ENCODE data around the gene ANK3. TPM values are rescaled to one million over a fixed set of nuclear protein-coding genes. Genes with fewer than 3 reads are reported as not detected.

Gene ANK3
- total and polyA plus RNA-seq, 7 donors: 11.6 to 170 (median 94.2) TPM

DNA sequence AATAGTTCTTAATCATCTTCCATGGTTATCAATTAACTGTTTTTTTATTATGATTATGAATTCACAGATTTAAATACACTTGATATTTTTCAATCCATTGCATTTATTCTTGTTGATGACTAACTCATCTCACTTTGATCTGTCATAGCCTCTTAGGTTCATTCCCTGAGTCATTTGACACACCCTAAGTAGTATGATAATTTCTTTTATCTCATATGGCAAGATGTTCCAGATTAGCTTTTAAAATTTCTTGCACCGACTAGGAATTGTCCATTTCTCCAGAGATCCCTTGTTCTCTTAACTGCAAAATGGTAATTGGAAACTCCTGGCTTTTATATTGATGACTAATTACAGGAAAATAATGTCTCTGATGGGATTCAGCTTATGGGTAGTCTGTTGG, 395.7 kb downstream of the ANK3 start:
- Histone ChIP-seq H3K36me3 (ENCODE audit: insufficient read depth in 1 of 2, low read depth in 1 of 2) (no peaks in the 10 kb centered on the region), H3K9me3 (no peaks in the 10 kb centered on the region), H3K27me3 (ENCODE audit: insufficient read depth in 3 of 3, low read length in 2 of 3) (no peaks in the 10 kb centered on the region), H3K4me1 (no peaks in the 10 kb centered on the region), H3K27ac (no peak overlapping the region), H3K4me3 (no peak overlapping the region)
- intact Hi-C loops (cut with DNase I): no loop called here
- DNase-seq: no peak
- WGBS, 3 donors: 44 to 66% (median 63%) methylated on average over 1 of the region's 1 CpG
- ATAC-seq: no peak
- TF ChIP-seq, protein P1, sequence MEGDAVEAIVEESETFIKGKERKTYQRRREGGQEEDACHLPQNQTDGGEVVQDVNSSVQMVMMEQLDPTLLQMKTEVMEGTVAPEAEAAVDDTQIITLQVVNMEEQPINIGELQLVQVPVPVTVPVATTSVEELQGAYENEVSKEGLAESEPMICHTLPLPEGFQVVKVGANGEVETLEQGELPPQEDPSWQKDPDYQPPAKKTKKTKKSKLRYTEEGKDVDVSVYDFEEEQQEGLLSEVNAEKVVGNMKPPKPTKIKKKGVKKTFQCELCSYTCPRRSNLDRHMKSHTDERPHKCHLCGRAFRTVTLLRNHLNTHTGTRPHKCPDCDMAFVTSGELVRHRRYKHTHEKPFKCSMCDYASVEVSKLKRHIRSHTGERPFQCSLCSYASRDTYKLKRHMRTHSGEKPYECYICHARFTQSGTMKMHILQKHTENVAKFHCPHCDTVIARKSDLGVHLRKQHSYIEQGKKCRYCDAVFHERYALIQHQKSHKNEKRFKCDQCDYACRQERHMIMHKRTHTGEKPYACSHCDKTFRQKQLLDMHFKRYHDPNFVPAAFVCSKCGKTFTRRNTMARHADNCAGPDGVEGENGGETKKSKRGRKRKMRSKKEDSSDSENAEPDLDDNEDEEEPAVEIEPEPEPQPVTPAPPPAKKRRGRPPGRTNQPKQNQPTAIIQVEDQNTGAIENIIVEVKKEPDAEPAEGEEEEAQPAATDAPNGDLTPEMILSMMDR (IDR thresholded peaks at IDR 0.05): no peak

DNA sequence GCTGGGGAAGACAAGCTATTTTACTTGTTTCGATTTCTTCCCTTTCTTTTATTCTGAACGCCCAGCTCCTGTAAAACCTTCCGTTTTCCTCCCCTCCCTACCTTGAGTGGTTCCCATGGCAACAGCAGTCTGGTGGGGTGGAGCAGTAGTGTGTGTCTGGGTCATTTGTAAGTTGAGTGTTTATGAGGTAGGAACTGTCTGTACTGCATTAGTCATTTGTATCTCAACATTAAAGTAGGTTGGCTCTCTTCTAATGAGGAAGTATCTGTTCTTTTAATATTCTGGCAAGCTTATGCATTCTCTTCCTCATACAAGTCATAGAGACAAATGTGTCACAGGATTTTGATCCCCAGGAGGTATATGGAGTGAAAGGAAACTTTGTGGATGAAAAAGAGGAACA, 398.0 kb downstream of the ANK3 start:
- intact Hi-C loops (cut with DNase I): no loop called here
- 25 to 37% (median 26%) methylated on average over 3 of the region's 3 CpGs for WGBS, 3 donors
- H3K27ac ChIP-seq: no peak overlapping the region
- no peaks in the 10 kb centered on the region for H3K27me3 ChIP-seq (ENCODE audit: insufficient read depth in 3 of 3, low read length in 2 of 3)
- DNase-seq: no peak
- no peaks in the 10 kb centered on the region for H3K9me3 ChIP-seq
- H3K4me1 ChIP-seq: no peaks in the 10 kb centered on the region
- TF ChIP-seq, protein P1 (IDR thresholded peaks at IDR 0.05): no peak
- ATAC-seq: peak in 3 of 4 donors; percentile 36 to 46 (median 46)
- H3K4me3 ChIP-seq: no peak overlapping the region
- no peaks in the 10 kb centered on the region for H3K36me3 ChIP-seq (ENCODE audit: insufficient read depth in 1 of 2, low read depth in 1 of 2)

DNA sequence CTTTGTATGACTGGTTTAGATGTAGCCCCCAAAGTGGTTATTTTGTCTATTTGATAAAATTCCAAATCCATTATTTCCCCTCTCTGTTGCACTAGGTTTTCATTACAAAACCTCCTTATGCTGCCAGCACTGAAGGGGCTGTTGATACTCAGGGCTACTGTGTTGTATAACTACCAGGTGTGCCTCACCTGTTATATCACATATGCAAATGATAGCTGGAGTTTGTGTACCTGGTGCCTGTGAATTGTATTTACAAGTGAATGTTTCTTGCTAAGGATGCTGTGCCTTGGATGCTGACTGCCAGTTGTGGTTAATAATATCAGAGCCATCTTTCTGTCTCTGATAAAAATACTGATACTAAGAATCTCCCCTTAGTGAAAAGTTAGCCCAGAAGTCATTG, 398.6 kb downstream of the ANK3 start:
- Histone ChIP-seq H3K9me3 (no peaks in the 10 kb centered on the region), H3K4me3 (no peak overlapping the region), H3K27ac (no peak overlapping the region), H3K36me3 (ENCODE audit: insufficient read depth in 1 of 2, low read depth in 1 of 2) (no peaks in the 10 kb centered on the region), H3K27me3 (ENCODE audit: insufficient read depth in 3 of 3, low read length in 2 of 3) (no peaks in the 10 kb centered on the region), H3K4me1 (no peaks in the 10 kb centered on the region)
- TF ChIP-seq, protein P1 (IDR thresholded peaks at IDR 0.05): no peak
- DNase-seq (no peak), ATAC-seq (no peak)
- intact Hi-C loops (cut with DNase I): no loop called here

DNA sequence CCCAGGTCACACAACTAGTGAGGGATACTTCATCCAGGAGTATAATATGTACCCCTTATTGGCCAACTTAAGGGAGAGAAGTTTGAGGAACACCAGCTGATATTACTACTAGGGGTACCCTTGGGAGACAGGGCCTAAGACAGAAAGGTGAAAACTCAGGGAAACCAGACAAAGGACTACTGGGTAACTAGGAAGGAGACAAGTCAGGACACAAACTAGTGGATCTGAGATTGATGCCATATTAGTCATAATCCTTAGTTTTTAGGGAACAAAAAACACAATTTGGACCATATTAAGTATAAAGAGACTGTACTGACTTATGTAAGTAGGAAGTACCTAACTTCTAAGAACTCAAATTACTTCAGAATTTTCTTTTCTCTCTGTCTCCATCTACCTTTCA, 404.0 kb downstream of the ANK3 start:
- H3K36me3 ChIP-seq (ENCODE audit: insufficient read depth in 1 of 2, low read depth in 1 of 2): no peaks in the 10 kb centered on the region
- intact Hi-C loops (cut with DNase I): no loop called here
- TF ChIP-seq, protein P1 (IDR thresholded peaks at IDR 0.05): no peak
- no peak overlapping the region for H3K4me3 ChIP-seq
- no peaks in the 10 kb centered on the region for H3K27me3 ChIP-seq (ENCODE audit: insufficient read depth in 3 of 3, low read length in 2 of 3)
- DNase-seq (no peak), ATAC-seq (no peak)
- no peak overlapping the region for H3K27ac ChIP-seq
- H3K4me1 ChIP-seq: no peaks in the 10 kb centered on the region
- no peaks in the 10 kb centered on the region for H3K9me3 ChIP-seq

DNA sequence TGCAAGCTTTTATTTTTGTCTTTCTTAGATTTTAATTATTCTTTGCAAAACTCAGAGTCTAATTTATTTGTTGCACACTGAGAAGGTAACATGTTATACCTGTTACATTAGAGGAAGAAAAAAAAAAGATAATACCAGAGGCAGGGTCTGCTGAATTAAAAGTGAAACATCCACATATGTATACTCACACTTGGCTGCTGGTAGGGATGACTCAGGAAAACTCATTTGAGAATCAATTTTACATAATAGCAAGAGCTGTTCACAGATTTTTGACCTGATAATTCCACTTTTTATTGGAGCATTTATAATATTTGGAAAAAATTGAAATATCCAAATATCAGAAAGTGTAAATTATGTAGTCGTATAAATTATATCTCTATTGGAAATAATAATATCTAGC, 405.3 kb downstream of the ANK3 start:
- TF ChIP-seq, protein P1 (IDR thresholded peaks at IDR 0.05): no peak
- ATAC-seq (no peak), DNase-seq (no peak)
- intact Hi-C loops (cut with DNase I): no loop called here
- Histone ChIP-seq H3K4me3 (no peak overlapping the region), H3K27ac (no peak overlapping the region), H3K36me3 (ENCODE audit: insufficient read depth in 1 of 2, low read depth in 1 of 2) (no peaks in the 10 kb centered on the region), H3K4me1 (no peaks in the 10 kb centered on the region), H3K9me3 (no peaks in the 10 kb centered on the region), H3K27me3 (ENCODE audit: insufficient read depth in 3 of 3, low read length in 2 of 3) (no peaks in the 10 kb centered on the region)
- 91 to 95% (median 95%) methylated on average over 1 of the region's 1 CpG for WGBS, 3 donors

All from psoas muscle (tissue), 8 donors.